Measurements from ENCODE around the gene NKAPD1.

GRCh38 chr11:112087212-112087611, 13.1 kb downstream of the NKAPD1 start:
- no peak for TF ChIP-seq ELF1 (tag; IDR thresholded peaks at IDR 0.05)
- TF ChIP-seq PTTG1 (tag; IDR thresholded peaks at IDR 0.05; ENCODE audit: low read depth): no peak
- no peak for TF ChIP-seq ZNF551 (CRISPR knock-in tag; IDR thresholded peaks at IDR 0.05)
- no peak for TF ChIP-seq POLR2A (conservative IDR thresholded peaks at IDR 0.05)
- no peak for TF ChIP-seq HDAC6 (IDR thresholded peaks at IDR 0.05; ENCODE audit: low read depth, low read length)
- no peak for TF ChIP-seq PREB (CRISPR knock-in tag; IDR thresholded peaks at IDR 0.05)
- TF ChIP-seq ZBTB33 (CRISPR knock-in tag; IDR thresholded peaks at IDR 0.05): no peak
- no peak for TF ChIP-seq ZSCAN29 (IDR thresholded peaks at IDR 0.05)
- TF ChIP-seq GABPB1 (CRISPR knock-in tag; IDR thresholded peaks at IDR 0.05): no peak
- TF ChIP-seq HBP1 (CRISPR knock-in tag; IDR thresholded peaks at IDR 0.05): no peak
- TF ChIP-seq ELK1 (CRISPR knock-in tag; IDR thresholded peaks at IDR 0.05): no peak
- TF ChIP-seq SMC3 (conservative IDR thresholded peaks at IDR 0.05; ENCODE audit: insufficient read depth, low read depth, low read length): no peak
- no peak for TF ChIP-seq JUND (IDR thresholded peaks at IDR 0.05; ENCODE audit: borderline replicate concordance, low read depth, low read length)
- TF ChIP-seq JUND (tag; IDR thresholded peaks at IDR 0.05; ENCODE audit: borderline replicate concordance, low read depth, low read length): no peak
